Neural cell (in vitro differentiated cells): ENCODE data around the gene DNMT3L.

Experiments
- EP300 ChIP-seq: fragments of 450-650 bp; conservative IDR thresholded peaks from 2 replicates; pipeline ENCODE4 v1.6.1; 2014; ENCODE audit warnings: antibody characterized with exemption, mild to moderate bottlenecking, moderate library complexity; ENCODE audit not compliant: poor library complexity, severe bottlenecking
- EZH2 ChIP-seq: fragments of 200-600, 300-800 bp; shearing (Covaris generic), sonication (generic); IDR thresholded peaks from 2 replicates; pipeline ENCODE4 v1.6.1; 2014; ENCODE audit warnings: antibody characterized with exemption, low read length, borderline replicate concordance, mild to moderate bottlenecking; ENCODE audit not compliant: insufficient read depth, poor library complexity, severe bottlenecking
- POLR2AphosphoS5 ChIP-seq: IDR thresholded peaks from 2 replicates; pipeline ENCODE4 v1.6.1; 2012
- RAD21 ChIP-seq: fragments of 450-650 bp; conservative IDR thresholded peaks from 2 replicates; pipeline ENCODE4 v1.6.1; 2014; ENCODE audit warnings: antibody characterized with exemption, mild to moderate bottlenecking, moderate library complexity
- SMC3 ChIP-seq: fragments of 450-650 bp; conservative IDR thresholded peaks from 2 replicates; pipeline ENCODE4 v1.6.1; 2014; ENCODE audit warnings: antibody characterized with exemption, mild to moderate bottlenecking, moderate library complexity; ENCODE audit not compliant: poor library complexity
- TF ChIP-seq, protein P1 (sequence below): fragments of 450-650 bp; IDR thresholded peaks from 2 replicates; pipeline ENCODE4 v1.5.1; 2014; ENCODE audit warnings: antibody characterized with exemption, mild to moderate bottlenecking, moderate library complexity; ENCODE audit not compliant: poor library complexity, severe bottlenecking
- TF ChIP-seq, protein P2 (sequence below): IDR thresholded peaks from 2 replicates; pipeline ENCODE4 v1.6.1; 2012; ENCODE audit warnings: borderline replicate concordance

DNA sequence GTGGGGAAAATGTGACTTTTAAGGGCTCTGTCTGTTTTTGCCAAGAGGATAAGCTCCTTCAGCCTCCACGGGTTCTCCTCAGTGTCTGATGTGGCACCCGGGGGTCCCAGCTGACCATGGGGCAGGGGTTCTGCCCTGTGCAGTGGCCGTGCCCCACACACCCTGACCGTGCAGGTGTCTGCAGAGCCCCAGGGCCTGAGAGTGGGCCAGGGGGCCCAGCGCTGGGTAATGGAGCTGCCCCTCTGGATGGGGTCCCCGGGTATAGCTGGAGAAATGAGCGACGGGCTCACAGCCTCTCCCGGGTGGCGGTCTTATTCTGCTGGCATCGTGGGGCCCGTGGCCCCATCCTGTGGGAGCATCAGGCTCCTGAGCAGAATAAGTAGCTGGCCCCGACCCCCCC lies 35.2 kb upstream of the DNMT3L start:
- TF ChIP-seq, protein P1, sequence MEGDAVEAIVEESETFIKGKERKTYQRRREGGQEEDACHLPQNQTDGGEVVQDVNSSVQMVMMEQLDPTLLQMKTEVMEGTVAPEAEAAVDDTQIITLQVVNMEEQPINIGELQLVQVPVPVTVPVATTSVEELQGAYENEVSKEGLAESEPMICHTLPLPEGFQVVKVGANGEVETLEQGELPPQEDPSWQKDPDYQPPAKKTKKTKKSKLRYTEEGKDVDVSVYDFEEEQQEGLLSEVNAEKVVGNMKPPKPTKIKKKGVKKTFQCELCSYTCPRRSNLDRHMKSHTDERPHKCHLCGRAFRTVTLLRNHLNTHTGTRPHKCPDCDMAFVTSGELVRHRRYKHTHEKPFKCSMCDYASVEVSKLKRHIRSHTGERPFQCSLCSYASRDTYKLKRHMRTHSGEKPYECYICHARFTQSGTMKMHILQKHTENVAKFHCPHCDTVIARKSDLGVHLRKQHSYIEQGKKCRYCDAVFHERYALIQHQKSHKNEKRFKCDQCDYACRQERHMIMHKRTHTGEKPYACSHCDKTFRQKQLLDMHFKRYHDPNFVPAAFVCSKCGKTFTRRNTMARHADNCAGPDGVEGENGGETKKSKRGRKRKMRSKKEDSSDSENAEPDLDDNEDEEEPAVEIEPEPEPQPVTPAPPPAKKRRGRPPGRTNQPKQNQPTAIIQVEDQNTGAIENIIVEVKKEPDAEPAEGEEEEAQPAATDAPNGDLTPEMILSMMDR: no peak
- no peak for TF ChIP-seq RAD21
- TF ChIP-seq, protein P2, sequence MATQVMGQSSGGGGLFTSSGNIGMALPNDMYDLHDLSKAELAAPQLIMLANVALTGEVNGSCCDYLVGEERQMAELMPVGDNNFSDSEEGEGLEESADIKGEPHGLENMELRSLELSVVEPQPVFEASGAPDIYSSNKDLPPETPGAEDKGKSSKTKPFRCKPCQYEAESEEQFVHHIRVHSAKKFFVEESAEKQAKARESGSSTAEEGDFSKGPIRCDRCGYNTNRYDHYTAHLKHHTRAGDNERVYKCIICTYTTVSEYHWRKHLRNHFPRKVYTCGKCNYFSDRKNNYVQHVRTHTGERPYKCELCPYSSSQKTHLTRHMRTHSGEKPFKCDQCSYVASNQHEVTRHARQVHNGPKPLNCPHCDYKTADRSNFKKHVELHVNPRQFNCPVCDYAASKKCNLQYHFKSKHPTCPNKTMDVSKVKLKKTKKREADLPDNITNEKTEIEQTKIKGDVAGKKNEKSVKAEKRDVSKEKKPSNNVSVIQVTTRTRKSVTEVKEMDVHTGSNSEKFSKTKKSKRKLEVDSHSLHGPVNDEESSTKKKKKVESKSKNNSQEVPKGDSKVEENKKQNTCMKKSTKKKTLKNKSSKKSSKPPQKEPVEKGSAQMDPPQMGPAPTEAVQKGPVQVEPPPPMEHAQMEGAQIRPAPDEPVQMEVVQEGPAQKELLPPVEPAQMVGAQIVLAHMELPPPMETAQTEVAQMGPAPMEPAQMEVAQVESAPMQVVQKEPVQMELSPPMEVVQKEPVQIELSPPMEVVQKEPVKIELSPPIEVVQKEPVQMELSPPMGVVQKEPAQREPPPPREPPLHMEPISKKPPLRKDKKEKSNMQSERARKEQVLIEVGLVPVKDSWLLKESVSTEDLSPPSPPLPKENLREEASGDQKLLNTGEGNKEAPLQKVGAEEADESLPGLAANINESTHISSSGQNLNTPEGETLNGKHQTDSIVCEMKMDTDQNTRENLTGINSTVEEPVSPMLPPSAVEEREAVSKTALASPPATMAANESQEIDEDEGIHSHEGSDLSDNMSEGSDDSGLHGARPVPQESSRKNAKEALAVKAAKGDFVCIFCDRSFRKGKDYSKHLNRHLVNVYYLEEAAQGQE: no peak
- no peak for TF ChIP-seq POLR2AphosphoS5
- TF ChIP-seq EZH2: no peak
- no peak for TF ChIP-seq EP300
- no peak for TF ChIP-seq SMC3
